PC-9 (cell line): ENCODE measurements around the gene YTHDC2. TPM values are rescaled to one million over a fixed set of nuclear protein-coding genes. Genes with fewer than 3 reads are reported as not detected.

Experiments used
- BruUV-seq: library from RNA; stranded (reverse); fragments of 400-500 nt; replicated peaks from 2 replicates; lab custom pipeline; 2021; lab: Mats Ljungman, UMichigan
- CTCF ChIA-PET: fragments of 300-600 bp; sonication (Branson Sonifier 250); formaldehyde crosslinking; loops from one replicate; lab custom pipeline; 2022; ENCODE audit warnings: antibody characterized with exemption; lab: Charles Lee
- POLR2A ChIA-PET: fragments of 300-600 bp; sonication (Branson Sonifier 250); formaldehyde crosslinking; loops from one replicate; lab custom pipeline; 2022; ENCODE audit warnings: antibody characterized with exemption; ENCODE audit not compliant: unreplicated experiment; lab: Charles Lee
- DNase-seq, 2 experiments: peaks; one replicate each; pipeline versions ENCODE4 v3.0.0 to v3.0.0-alpha.2; 2015 to 2022; ENCODE audit warnings: mixed read lengths in 1 of 2
- H2AFZ ChIP-seq: fragments of 200-600 bp; sonication (generic); 2 replicates; pipeline ENCODE4 v1.8.1; 2017; ENCODE audit warnings: antibody characterized with exemption
- H3F3A ChIP-seq: fragments of 200-600 bp; sonication (generic); 2 replicates; pipeline ENCODE4 v1.8.1; 2017; ENCODE audit warnings: antibody characterized with exemption, mild to moderate bottlenecking, low read depth; ENCODE audit not compliant: insufficient read depth
- H3K27ac ChIP-seq: fragments of 200-600 bp; sonication (generic); 2 replicates; pipeline ENCODE4 v1.6.1; 2016; ENCODE audit warnings: mixed run types
- H3K27me3 ChIP-seq: fragments of 200-600 bp; sonication (generic); 2 replicates; pipeline ENCODE4 v1.6.1; 2016; ENCODE audit warnings: low read depth, mixed run types; ENCODE audit not compliant: insufficient read depth
- H3K36me3 ChIP-seq: fragments of 200-600 bp; sonication (generic); 2 replicates; pipeline ENCODE4 v1.6.1; 2016; ENCODE audit warnings: low read depth, mixed run types
- H3K4me1 ChIP-seq: fragments of 200-600 bp; sonication (generic); replicated peaks from 2 replicates; pipeline ENCODE4 v1.6.1; 2016; ENCODE audit warnings: mixed run types; ENCODE audit not compliant: insufficient read depth
- H3K4me2 ChIP-seq: fragments of 200-600 bp; sonication (generic); 2 replicates; pipeline ENCODE4 v1.6.1; 2017; ENCODE audit warnings: mixed run types
- H3K4me3 ChIP-seq: fragments of 200-600 bp; sonication (generic); 2 replicates; pipeline ENCODE4 v1.6.1; 2016; ENCODE audit warnings: mixed run types
- H3K79me2 ChIP-seq: fragments of 200-600 bp; sonication (generic); 2 replicates; pipeline ENCODE4 v1.6.1; 2017; ENCODE audit warnings: low read depth, mixed run types
- H3K9me2 ChIP-seq: fragments of 200-600 bp; sonication (generic); 2 replicates; pipeline ENCODE4 v1.8.1; 2017; ENCODE audit warnings: mild to moderate bottlenecking; ENCODE audit not compliant: insufficient read depth
- H3K9me3 ChIP-seq: fragments of 200-600 bp; sonication (generic); 2 replicates; pipeline ENCODE4 v1.8.1; 2016; ENCODE audit warnings: low read depth; ENCODE audit not compliant: insufficient read depth
- H4K20me1 ChIP-seq: fragments of 200-600 bp; sonication (generic); 2 replicates; pipeline ENCODE4 v1.8.1; 2017; ENCODE audit not compliant: insufficient read depth
- EZH2 ChIP-seq: fragments of 200-600 bp; sonication (generic); IDR thresholded peaks from 2 replicates; pipeline ENCODE4 v1.8.0; 2017; ENCODE audit warnings: antibody characterized with exemption, low read depth
- intact Hi-C: fragments of 100-400 bp; cut with micrococcal nuclease; formaldehyde crosslinking; loops from one replicate; pipeline ENCODE4 v1.10.0; 2022; ENCODE audit not compliant: unreplicated experiment
- total RNA-seq: library from RNA; stranded (reverse); gene quantifications from 2 replicates; pipeline ENCODE4 v1.2.3, GENCODE V29; 2021
- TF ChIP-seq, protein P1 (sequence below): fragments of 200-600 bp; sonication (generic); conservative IDR thresholded peaks from 2 replicates; pipeline ENCODE4 v1.6.1; 2017; ENCODE audit warnings: mixed run types, antibody characterized with exemption, mild to moderate bottlenecking, moderate library complexity

YTHDC2 gene
- total RNA-seq, 1 experiment from 2014 or later = 14.9 TPM

GRCh38 chr5:113527746-113528145 is 14.3 kb downstream of the YTHDC2 start:
- H3K27me3 ChIP-seq = no peaks in the 10 kb centered on the region
- POLR2A ChIA-PET = no interaction called here
- CTCF ChIA-PET = no interaction called here
- H3K4me1 ChIP-seq = no peaks in the 10 kb centered on the region
- H3K79me2 ChIP-seq = no peaks in the 10 kb centered on the region
- no peaks in the 10 kb centered on the region for H3K9me3 ChIP-seq
- BruUV-seq = no TSS peak
- TF ChIP-seq, protein P1, sequence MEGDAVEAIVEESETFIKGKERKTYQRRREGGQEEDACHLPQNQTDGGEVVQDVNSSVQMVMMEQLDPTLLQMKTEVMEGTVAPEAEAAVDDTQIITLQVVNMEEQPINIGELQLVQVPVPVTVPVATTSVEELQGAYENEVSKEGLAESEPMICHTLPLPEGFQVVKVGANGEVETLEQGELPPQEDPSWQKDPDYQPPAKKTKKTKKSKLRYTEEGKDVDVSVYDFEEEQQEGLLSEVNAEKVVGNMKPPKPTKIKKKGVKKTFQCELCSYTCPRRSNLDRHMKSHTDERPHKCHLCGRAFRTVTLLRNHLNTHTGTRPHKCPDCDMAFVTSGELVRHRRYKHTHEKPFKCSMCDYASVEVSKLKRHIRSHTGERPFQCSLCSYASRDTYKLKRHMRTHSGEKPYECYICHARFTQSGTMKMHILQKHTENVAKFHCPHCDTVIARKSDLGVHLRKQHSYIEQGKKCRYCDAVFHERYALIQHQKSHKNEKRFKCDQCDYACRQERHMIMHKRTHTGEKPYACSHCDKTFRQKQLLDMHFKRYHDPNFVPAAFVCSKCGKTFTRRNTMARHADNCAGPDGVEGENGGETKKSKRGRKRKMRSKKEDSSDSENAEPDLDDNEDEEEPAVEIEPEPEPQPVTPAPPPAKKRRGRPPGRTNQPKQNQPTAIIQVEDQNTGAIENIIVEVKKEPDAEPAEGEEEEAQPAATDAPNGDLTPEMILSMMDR = no peak
- TF ChIP-seq EZH2 = no peak
- intact Hi-C loops = no loop called here
- H2AFZ ChIP-seq = no peak overlapping the region
- H3K36me3 ChIP-seq = peaks cover 17% of the 10 kb centered on the region
- DNase-seq = no peak
- no peaks in the 10 kb centered on the region for H4K20me1 ChIP-seq
- no peaks in the 10 kb centered on the region for H3K9me2 ChIP-seq
- H3K4me3 ChIP-seq = no peak overlapping the region
- H3K27ac ChIP-seq = no peak overlapping the region
- H3K4me2 ChIP-seq = no peak overlapping the region
- H3F3A ChIP-seq = no peaks in the 10 kb centered on the region

GRCh38 chr5:113531481-113532159 is 18.1 kb downstream of the YTHDC2 start:
- TF ChIP-seq, protein P1 = no peak
- TF ChIP-seq EZH2 = no peak
- no TSS peak for BruUV-seq
- Histone ChIP-seq H3K9me3 (no peaks in the 10 kb centered on the region), H2AFZ (no peak overlapping the region), H3K9me2 (no peaks in the 10 kb centered on the region), H4K20me1 (no peaks in the 10 kb centered on the region), H3K27ac (peak overlapping the region; percentile 31; the same call in 1 of the 2 replicates), H3K36me3 (peaks cover 20% of the 10 kb centered on the region), H3K79me2 (no peaks in the 10 kb centered on the region), H3K27me3 (no peaks in the 10 kb centered on the region), H3K4me1 (no peaks in the 10 kb centered on the region), H3F3A (no peaks in the 10 kb centered on the region), H3K4me3 (no peak overlapping the region), H3K4me2 (no peak overlapping the region)
- ChIA-PET CTCF (interaction anchor here (0.6 kb wide), 1 partner anchor 14 kb away, joined by 5 read pairs; no protein-coding TSS in a partner anchor), POLR2A (no interaction called here)
- intact Hi-C loops = no loop called here
- no peak for DNase-seq

DNA sequence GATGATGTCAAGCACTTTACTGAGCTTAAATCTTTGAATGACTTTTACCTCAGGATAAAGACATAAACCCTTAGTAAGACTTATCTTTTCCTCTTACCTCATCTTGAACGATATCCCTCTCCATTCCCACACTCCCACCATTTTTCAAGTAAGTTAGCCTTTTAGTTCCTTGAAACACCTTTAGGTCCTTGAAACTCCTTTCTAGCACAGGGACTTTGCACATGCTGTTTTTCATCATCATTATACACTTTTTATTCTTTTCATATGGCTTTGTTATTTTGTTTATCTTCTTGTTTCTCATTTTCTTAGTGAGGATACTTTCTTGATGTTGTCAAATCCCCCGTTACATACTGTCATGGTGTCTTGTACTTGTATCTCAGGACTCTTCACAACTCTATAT is 24.8 kb downstream of the YTHDC2 start:
- H2AFZ ChIP-seq = no peak overlapping the region
- intact Hi-C loops = no loop called here
- H3K4me3 ChIP-seq = no peak overlapping the region
- H3K4me2 ChIP-seq = no peak overlapping the region
- H3K36me3 ChIP-seq = no peaks in the 10 kb centered on the region; the same call in 1 of the 2 replicates
- no peaks in the 10 kb centered on the region for H3K9me2 ChIP-seq
- ChIA-PET POLR2A (no interaction called here), CTCF (no interaction called here)
- H3K27me3 ChIP-seq = no peaks in the 10 kb centered on the region
- no peaks in the 10 kb centered on the region for H3K79me2 ChIP-seq
- no peaks in the 10 kb centered on the region for H3F3A ChIP-seq
- no TSS peak for BruUV-seq
- TF ChIP-seq, protein P1 = no peak
- TF ChIP-seq EZH2 = no peak
- H4K20me1 ChIP-seq = no peaks in the 10 kb centered on the region
- DNase-seq = no peak
- no peaks in the 10 kb centered on the region for H3K4me1 ChIP-seq
- H3K27ac ChIP-seq = no peak overlapping the region
- H3K9me3 ChIP-seq = no peaks in the 10 kb centered on the region; the same call in 1 of the 2 replicates
